COLO668 (cell line): ENCODE measurements around the gene MAST4.
A peak's percentile ranks its signal among the peaks of the same experiment; 100 is the strongest.

ENCODE experiments used
- DNase-seq: peaks from one replicate; lab custom pipeline; 2025; ENCODE audit not compliant: unreplicated experiment; lab: John Stamatoyannopoulos, UW

The MAST4 gene

GRCh38 chr5:66830636-66831035 lies 234.4 kb downstream of the MAST4 start:
- DNase-seq = no peak

GRCh38 chr5:66839636-66840185 lies 243.5 kb downstream of the MAST4 start:
- DNase-seq = no peak

- no peak for DNase-seq
Observed at GRCh38 chr5:66840511-66841013, 244.4 kb downstream of the MAST4 start.

- DNase-seq = no peak
Observed at GRCh38 chr5:66841264-66841663, 245.1 kb downstream of the MAST4 start.

- DNase-seq = no peak
Observed at GRCh38 chr5:66842540-66842939, 246.3 kb downstream of the MAST4 start.

- DNase-seq = no peak
Observed at GRCh38 chr5:66843065-66843464, 246.9 kb downstream of the MAST4 start.

- DNase-seq = no peak
Observed at GRCh38 chr5:66848749-66849641, 252.8 kb downstream of the MAST4 start.

GRCh38 chr5:66849803-66850202 lies 253.6 kb downstream of the MAST4 start:
- DNase-seq = no peak

GRCh38 chr5:66850354-66851075 lies 254.3 kb downstream of the MAST4 start:
- no peak for DNase-seq

GRCh38 chr5:66851306-66851705 lies 255.1 kb downstream of the MAST4 start:
- DNase-seq = no peak

- no peak for DNase-seq
Observed at GRCh38 chr5:66854416-66854815, 258.2 kb downstream of the MAST4 start.

GRCh38 chr5:66856041-66856805 lies 260.0 kb downstream of the MAST4 start:
- no peak for DNase-seq

- DNase-seq = no peak
Observed at GRCh38 chr5:66859526-66859925, 263.3 kb downstream of the MAST4 start.

- no peak for DNase-seq
Observed at GRCh38 chr5:66860199-66860975, 264.2 kb downstream of the MAST4 start.

- no peak for DNase-seq
Observed at GRCh38 chr5:66861402-66861801, 265.2 kb downstream of the MAST4 start.

GRCh38 chr5:66862020-66862419 lies 265.8 kb downstream of the MAST4 start:
- DNase-seq = no peak

GRCh38 chr5:66863243-66864170 lies 267.3 kb downstream of the MAST4 start:
- no peak for DNase-seq

GRCh38 chr5:66864240-66864884 lies 268.2 kb downstream of the MAST4 start:
- peak; percentile 10 for DNase-seq
